Fibroblast of pulmonary artery (primary cell): ENCODE data around the gene RTL10.

ENCODE experiments used
- DNase-seq: peaks from one replicate; pipeline ENCODE4 v3.0.0-alpha.2; 2010; ENCODE audit warnings: low read depth
- H3K4me3 ChIP-seq: replicated peaks from 2 replicates; pipeline ENCODE4 v1.5.1; 2011; ENCODE audit warnings: low read depth, mild to moderate bottlenecking, control low read depth, low read length, moderate library complexity
- CTCF ChIP-seq: IDR thresholded peaks from 2 replicates; pipeline ENCODE4 v1.5.1; 2011; ENCODE audit warnings: mild to moderate bottlenecking, control low read depth, low read length, inconsistent platforms; ENCODE audit errors: missing control alignments

RTL10 gene

GRCh38 chr22:19828035-19828401 is 26.7 kb downstream of the RTL10 start:
- H3K4me3 ChIP-seq: no peak overlapping the region
- DNase-seq: no peak
- TF ChIP-seq CTCF: no peak

GRCh38 chr22:19827341-19828034 is 27.2 kb downstream of the RTL10 start:
- TF ChIP-seq CTCF: no peak
- no peak for DNase-seq
- no peak overlapping the region for H3K4me3 ChIP-seq

GRCh38 chr22:19826619-19826950 is 28.1 kb downstream of the RTL10 start:
- H3K4me3 ChIP-seq: no peak overlapping the region
- DNase-seq: no peak
- no peak for TF ChIP-seq CTCF

- no peak for TF ChIP-seq CTCF
- H3K4me3 ChIP-seq: no peak overlapping the region
- no peak for DNase-seq
These were observed 28.6 kb downstream of the RTL10 start for GRCh38 chr22:19825904-19826618.

- H3K4me3 ChIP-seq: no peak overlapping the region
- no peak for DNase-seq
- TF ChIP-seq CTCF: no peak
These were observed 29.7 kb downstream of the RTL10 start for GRCh38 chr22:19824926-19825339.

GRCh38 chr22:19824212-19824925 is 30.3 kb downstream of the RTL10 start:
- H3K4me3 ChIP-seq: no peak overlapping the region
- TF ChIP-seq CTCF: no peak
- DNase-seq: no peak
